K562 (cell line): ENCODE results near the gene BAHD1. TPM values are rescaled to one million over a fixed set of nuclear protein-coding genes. Genes with fewer than 3 reads are reported as not detected.

Experiments
- ESRRA ChIP-seq: fragments of 450-650 bp; IDR thresholded peaks from 2 replicates; pipeline ENCODE4 v1.6.1; 2014; ENCODE audit warnings: low read depth, mild to moderate bottlenecking, moderate library complexity, borderline replicate concordance
- ETV1 ChIP-seq: fragments of 450-650 bp; conservative IDR thresholded peaks from 2 replicates; pipeline ENCODE4 v1.6.1; 2016; ENCODE audit warnings: missing genetic modification characterization, control low read depth, low read depth, missing compliant biosample characterization
- FOXP1 ChIP-seq: sonication (generic); formaldehyde crosslinking; IDR thresholded peaks from 2 replicates; pipeline ENCODE4 v1.8.0; 2022; ENCODE audit warnings: mild to moderate bottlenecking, missing genetic modification reagents
- HMGN3 ChIP-seq: IDR thresholded peaks from 2 replicates; pipeline ENCODE4 v1.6.1; 2011; ENCODE audit warnings: borderline replicate concordance, low read depth, mild to moderate bottlenecking, mixed read lengths, low read length; ENCODE audit not compliant: insufficient read length; ENCODE audit errors: extremely low read depth
- MCM2 ChIP-seq: fragments of 450-650 bp; IDR thresholded peaks from 2 replicates; pipeline ENCODE4 v1.6.1; 2017; ENCODE audit warnings: low read depth, mild to moderate bottlenecking
- MYC ChIP-seq, 2 experiments: fragments of 250-450 bp in 1 of 2; sonication (Bioruptor Pico) in 1 of 2; IDR thresholded peaks; 2 replicates each; pipeline versions ENCODE4 v1.5.1 to v1.6.1; 2012 to 2021; ENCODE audit warnings: low read depth in 2 of 2, borderline replicate concordance in 1 of 2, improper control_type of control experiment in 1 of 2, low read length in 1 of 2, mild to moderate bottlenecking in 1 of 2, moderate library complexity in 1 of 2
- MYNN ChIP-seq, 2 experiments: sonication (generic); formaldehyde crosslinking in 1 of 2; IDR thresholded peaks; 2 replicates each; pipeline versions ENCODE4 v1.5.0 to v1.6.1; 2016 to 2020; ENCODE audit warnings: antibody characterized with exemption in 1 of 2, missing genetic modification reagents in 1 of 2
- SMARCA4 ChIP-seq: fragments of 450-650 bp; IDR thresholded peaks from 2 replicates; pipeline ENCODE4 v1.6.1; 2016
- SP1 ChIP-seq: sonication (generic); formaldehyde crosslinking; IDR thresholded peaks from 2 replicates; pipeline ENCODE4 v1.8.1; 2022; ENCODE audit warnings: mild to moderate bottlenecking, missing genetic modification reagents
- SREBF2 ChIP-seq: sonication (generic); formaldehyde crosslinking; IDR thresholded peaks from 2 replicates; pipeline ENCODE4 v1.4.0; 2020; ENCODE audit warnings: mild to moderate bottlenecking, missing genetic modification reagents
- TRIM28 ChIP-seq: fragments of 450-650 bp; IDR thresholded peaks from 2 replicates; pipeline ENCODE4 v1.6.1; 2017
- ZBTB1 ChIP-seq: sonication (generic); formaldehyde crosslinking; IDR thresholded peaks from 2 replicates; pipeline ENCODE4 v1.8.1; 2023; ENCODE audit warnings: missing genetic modification reagents, low read depth, mild to moderate bottlenecking, borderline replicate concordance
- ZNF583 ChIP-seq: fragments of 250-450 bp; sonication (Bioruptor Pico); IDR thresholded peaks from 2 replicates; pipeline ENCODE4 v1.4.0; 2020
- polyA plus RNA-seq, 8 experiments: library from polyadenylated mRNA; depleted of rRNA in 4 of 8; stranded (reverse) in 5 of 8; unstranded in 3 of 8; fragments of >200 nt; fragmentation: Nextera tagmentation in 2 of 8; fragmentation: Illumina TruSeq in 1 of 8; extraction: Ambion mirVana in 2 of 8; extraction: Trizol in 1 of 8; gene quantifications; 2 replicates each; pipeline versions ENCODE4 v1.2.1 to v1.2.3, GENCODE V29; 2011 to 2014; ENCODE audit warnings: inconsistent platforms in 1 of 8, missing spikeins in 1 of 8
- total RNA-seq, 7 experiments: library from RNA; depleted of rRNA in 6 of 7; stranded (reverse); fragments of >200 nt in 6 of 7; fragmentation: Illumina TruSeq in 2 of 7; extraction: Trizol in 2 of 7; gene quantifications; 2 replicates each; pipeline versions ENCODE4 v1.2.1 to v1.2.3, GENCODE V29; 2011 to 2021; ENCODE audit warnings: low replicate concordance in 1 of 7
- TF ChIP-seq, protein P1 (sequence below): fragments of 450-650 bp; IDR thresholded peaks from 2 replicates; pipeline ENCODE4 v1.6.1; 2016; ENCODE audit warnings: mild to moderate bottlenecking, moderate library complexity
- TF ChIP-seq, protein P2 (sequence below): fragments of 250-450 bp; sonication (Bioruptor Pico); IDR thresholded peaks from 2 replicates; pipeline ENCODE4 v1.8.0; 2022; ENCODE audit warnings: inconsistent platforms

The BAHD1 gene
- total and polyA plus RNA-seq, 9 of the 15 experiments (the other 6 are each of a cell fraction or from before 2014, with no cell fraction given): 0.55 to 38.5 (median 11.5) TPM

DNA sequence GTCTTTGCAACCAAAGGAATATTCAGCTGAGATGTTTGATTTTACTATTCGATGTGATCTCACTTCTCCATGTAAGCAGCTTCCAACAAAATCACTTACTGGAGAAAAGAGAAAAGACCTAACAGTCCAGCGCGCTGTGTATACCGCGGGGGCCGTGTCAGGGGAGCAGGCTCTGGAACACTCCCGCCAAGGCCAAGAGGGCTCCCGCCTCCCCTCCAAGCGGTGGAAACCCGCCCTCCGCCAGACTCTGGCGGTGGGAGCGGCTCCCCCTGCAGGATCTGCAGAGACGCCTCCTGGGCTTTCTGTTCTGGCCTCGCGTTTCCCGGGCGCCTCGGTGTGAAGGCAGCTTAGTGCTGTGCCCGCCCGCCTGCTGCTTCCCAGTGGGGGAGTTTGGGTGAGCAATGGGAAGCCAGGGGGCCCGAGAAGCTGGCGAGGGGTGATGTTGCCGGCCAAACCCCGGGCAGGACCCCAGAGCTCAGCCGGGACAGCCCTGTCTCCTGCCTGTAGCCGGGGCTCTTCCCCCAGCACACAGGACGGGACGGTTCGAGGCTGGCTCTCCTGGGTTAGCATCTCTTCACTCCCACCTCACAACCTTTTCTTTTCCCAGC is 66.3 kb downstream of the BAHD1 start (continued):
- no peak for TF ChIP-seq ZNF583
- peak; percentile 65 for TF ChIP-seq SP1 (CRISPR knock-in tag)
- peak; percentile 57; the same call in 1 of the 2 replicates for TF ChIP-seq MYNN (IDR thresholded peaks at IDR 0.05)
- TF ChIP-seq MYNN (CRISPR knock-in tag; IDR thresholded peaks at IDR 0.05): no peak
- TF ChIP-seq ESRRA: peak; percentile 59; the same call in 1 of the 2 replicates
- no peak for TF ChIP-seq ETV1 (tag)
- peak; percentile 38; the same call in 1 of the 2 replicates for TF ChIP-seq TRIM28
- no peak for TF ChIP-seq ZBTB1 (CRISPR knock-in tag)
- TF ChIP-seq, protein P1, sequence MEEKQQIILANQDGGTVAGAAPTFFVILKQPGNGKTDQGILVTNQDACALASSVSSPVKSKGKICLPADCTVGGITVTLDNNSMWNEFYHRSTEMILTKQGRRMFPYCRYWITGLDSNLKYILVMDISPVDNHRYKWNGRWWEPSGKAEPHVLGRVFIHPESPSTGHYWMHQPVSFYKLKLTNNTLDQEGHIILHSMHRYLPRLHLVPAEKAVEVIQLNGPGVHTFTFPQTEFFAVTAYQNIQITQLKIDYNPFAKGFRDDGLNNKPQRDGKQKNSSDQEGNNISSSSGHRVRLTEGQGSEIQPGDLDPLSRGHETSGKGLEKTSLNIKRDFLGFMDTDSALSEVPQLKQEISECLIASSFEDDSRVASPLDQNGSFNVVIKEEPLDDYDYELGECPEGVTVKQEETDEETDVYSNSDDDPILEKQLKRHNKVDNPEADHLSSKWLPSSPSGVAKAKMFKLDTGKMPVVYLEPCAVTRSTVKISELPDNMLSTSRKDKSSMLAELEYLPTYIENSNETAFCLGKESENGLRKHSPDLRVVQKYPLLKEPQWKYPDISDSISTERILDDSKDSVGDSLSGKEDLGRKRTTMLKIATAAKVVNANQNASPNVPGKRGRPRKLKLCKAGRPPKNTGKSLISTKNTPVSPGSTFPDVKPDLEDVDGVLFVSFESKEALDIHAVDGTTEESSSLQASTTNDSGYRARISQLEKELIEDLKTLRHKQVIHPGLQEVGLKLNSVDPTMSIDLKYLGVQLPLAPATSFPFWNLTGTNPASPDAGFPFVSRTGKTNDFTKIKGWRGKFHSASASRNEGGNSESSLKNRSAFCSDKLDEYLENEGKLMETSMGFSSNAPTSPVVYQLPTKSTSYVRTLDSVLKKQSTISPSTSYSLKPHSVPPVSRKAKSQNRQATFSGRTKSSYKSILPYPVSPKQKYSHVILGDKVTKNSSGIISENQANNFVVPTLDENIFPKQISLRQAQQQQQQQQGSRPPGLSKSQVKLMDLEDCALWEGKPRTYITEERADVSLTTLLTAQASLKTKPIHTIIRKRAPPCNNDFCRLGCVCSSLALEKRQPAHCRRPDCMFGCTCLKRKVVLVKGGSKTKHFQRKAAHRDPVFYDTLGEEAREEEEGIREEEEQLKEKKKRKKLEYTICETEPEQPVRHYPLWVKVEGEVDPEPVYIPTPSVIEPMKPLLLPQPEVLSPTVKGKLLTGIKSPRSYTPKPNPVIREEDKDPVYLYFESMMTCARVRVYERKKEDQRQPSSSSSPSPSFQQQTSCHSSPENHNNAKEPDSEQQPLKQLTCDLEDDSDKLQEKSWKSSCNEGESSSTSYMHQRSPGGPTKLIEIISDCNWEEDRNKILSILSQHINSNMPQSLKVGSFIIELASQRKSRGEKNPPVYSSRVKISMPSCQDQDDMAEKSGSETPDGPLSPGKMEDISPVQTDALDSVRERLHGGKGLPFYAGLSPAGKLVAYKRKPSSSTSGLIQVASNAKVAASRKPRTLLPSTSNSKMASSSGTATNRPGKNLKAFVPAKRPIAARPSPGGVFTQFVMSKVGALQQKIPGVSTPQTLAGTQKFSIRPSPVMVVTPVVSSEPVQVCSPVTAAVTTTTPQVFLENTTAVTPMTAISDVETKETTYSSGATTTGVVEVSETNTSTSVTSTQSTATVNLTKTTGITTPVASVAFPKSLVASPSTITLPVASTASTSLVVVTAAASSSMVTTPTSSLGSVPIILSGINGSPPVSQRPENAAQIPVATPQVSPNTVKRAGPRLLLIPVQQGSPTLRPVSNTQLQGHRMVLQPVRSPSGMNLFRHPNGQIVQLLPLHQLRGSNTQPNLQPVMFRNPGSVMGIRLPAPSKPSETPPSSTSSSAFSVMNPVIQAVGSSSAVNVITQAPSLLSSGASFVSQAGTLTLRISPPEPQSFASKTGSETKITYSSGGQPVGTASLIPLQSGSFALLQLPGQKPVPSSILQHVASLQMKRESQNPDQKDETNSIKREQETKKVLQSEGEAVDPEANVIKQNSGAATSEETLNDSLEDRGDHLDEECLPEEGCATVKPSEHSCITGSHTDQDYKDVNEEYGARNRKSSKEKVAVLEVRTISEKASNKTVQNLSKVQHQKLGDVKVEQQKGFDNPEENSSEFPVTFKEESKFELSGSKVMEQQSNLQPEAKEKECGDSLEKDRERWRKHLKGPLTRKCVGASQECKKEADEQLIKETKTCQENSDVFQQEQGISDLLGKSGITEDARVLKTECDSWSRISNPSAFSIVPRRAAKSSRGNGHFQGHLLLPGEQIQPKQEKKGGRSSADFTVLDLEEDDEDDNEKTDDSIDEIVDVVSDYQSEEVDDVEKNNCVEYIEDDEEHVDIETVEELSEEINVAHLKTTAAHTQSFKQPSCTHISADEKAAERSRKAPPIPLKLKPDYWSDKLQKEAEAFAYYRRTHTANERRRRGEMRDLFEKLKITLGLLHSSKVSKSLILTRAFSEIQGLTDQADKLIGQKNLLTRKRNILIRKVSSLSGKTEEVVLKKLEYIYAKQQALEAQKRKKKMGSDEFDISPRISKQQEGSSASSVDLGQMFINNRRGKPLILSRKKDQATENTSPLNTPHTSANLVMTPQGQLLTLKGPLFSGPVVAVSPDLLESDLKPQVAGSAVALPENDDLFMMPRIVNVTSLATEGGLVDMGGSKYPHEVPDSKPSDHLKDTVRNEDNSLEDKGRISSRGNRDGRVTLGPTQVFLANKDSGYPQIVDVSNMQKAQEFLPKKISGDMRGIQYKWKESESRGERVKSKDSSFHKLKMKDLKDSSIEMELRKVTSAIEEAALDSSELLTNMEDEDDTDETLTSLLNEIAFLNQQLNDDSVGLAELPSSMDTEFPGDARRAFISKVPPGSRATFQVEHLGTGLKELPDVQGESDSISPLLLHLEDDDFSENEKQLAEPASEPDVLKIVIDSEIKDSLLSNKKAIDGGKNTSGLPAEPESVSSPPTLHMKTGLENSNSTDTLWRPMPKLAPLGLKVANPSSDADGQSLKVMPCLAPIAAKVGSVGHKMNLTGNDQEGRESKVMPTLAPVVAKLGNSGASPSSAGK: peak; percentile 91
- TF ChIP-seq MYC (IDR thresholded peaks at IDR 0.05; ENCODE audit: low read depth, low read length): peak; percentile 63
- TF ChIP-seq MYC (CRISPR knock-in tag; IDR thresholded peaks at IDR 0.05; ENCODE audit: borderline replicate concordance, low read depth): no peak
- no peak for TF ChIP-seq SREBF2 (CRISPR knock-in tag)
- no peak for TF ChIP-seq MCM2
- TF ChIP-seq HMGN3: peak; percentile 86
- 0 out of 2 replicates have a peak, but pooled peaks have one; percentile 41 for TF ChIP-seq FOXP1 (CRISPR knock-in tag)
- TF ChIP-seq, protein P2, sequence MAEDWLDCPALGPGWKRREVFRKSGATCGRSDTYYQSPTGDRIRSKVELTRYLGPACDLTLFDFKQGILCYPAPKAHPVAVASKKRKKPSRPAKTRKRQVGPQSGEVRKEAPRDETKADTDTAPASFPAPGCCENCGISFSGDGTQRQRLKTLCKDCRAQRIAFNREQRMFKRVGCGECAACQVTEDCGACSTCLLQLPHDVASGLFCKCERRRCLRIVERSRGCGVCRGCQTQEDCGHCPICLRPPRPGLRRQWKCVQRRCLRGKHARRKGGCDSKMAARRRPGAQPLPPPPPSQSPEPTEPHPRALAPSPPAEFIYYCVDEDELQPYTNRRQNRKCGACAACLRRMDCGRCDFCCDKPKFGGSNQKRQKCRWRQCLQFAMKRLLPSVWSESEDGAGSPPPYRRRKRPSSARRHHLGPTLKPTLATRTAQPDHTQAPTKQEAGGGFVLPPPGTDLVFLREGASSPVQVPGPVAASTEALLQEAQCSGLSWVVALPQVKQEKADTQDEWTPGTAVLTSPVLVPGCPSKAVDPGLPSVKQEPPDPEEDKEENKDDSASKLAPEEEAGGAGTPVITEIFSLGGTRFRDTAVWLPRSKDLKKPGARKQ: 0 out of 2 replicates have a peak, but pooled peaks have one; percentile 22
- TF ChIP-seq SMARCA4: 0 out of 2 replicates have a peak, but pooled peaks have one; percentile 63
